B cell (primary cell): ENCODE data around the gene ARHGEF17. TPM values are rescaled to one million over a fixed set of nuclear protein-coding genes. Genes with fewer than 3 reads are reported as not detected.
A peak's percentile ranks its signal among the peaks of the same experiment; 100 is the strongest.

Source experiments
- ATAC-seq: fragments of 200-7000 bp; cut with Tn5 transposase; one replicate; pipeline ENCODE4 v1.10.0; 2021; ENCODE audit warnings: low read depth, mild to moderate bottlenecking, moderate number of reproducible peaks, moderate library complexity
- CTCF ChIA-PET: fragments of 350-600 bp; sonication (Branson Sonifier 250); formaldehyde crosslinking; loops from one replicate; lab custom pipeline; 2021; ENCODE audit warnings: antibody characterized with exemption, inconsistent platforms; lab: Charles Lee
- POLR2A ChIA-PET: fragments of 350-600 bp; sonication (Branson Sonifier 250); formaldehyde crosslinking; loops from one replicate; lab custom pipeline; 2021; ENCODE audit warnings: antibody characterized with exemption; lab: Charles Lee
- DNase-seq: peaks from one replicate; pipeline ENCODE4 v3.0.0; 2013
- H2AFZ ChIP-seq: 2 replicates; pipeline ENCODE4 v1.6.1; 2012; ENCODE audit warnings: mild to moderate bottlenecking, low read depth, low read length; ENCODE audit not compliant: insufficient read depth, poor library complexity, severe bottlenecking
- H3K27ac ChIP-seq, 2 donors: 1 replicate in 1 of 2; 2 replicates in 1 of 2; pipeline ENCODE4 v1.5.1; 2012 to 2013; ENCODE audit warnings: low read length in 2 of 2, mild to moderate bottlenecking in 2 of 2, moderate library complexity in 1 of 2
- H3K27me3 ChIP-seq, 4 experiments: fragments of 200-600 bp in 1 of 4; sonication (generic) in 1 of 4; replicated peaks in 1 of 4; 1 replicate in 2 of 4; 2 replicates in 2 of 4; pipeline versions ENCODE4 v1.6.1 to v1.7.0; 2013 to 2016; ENCODE audit warnings: low read length in 3 of 4, mild to moderate bottlenecking in 2 of 4, mixed read lengths in 1 of 4, moderate library complexity in 1 of 4; ENCODE audit not compliant: insufficient read depth in 4 of 4, control insufficient read depth in 3 of 4; ENCODE audit errors: control extremely low read depth in 1 of 4
- H3K36me3 ChIP-seq, 2 experiments: replicated peaks in 1 of 2; 1 replicate in 1 of 2; 2 replicates in 1 of 2; pipeline versions ENCODE4 v1.6.1 to v1.7.1; 2013; ENCODE audit warnings: low read length in 1 of 2; ENCODE audit not compliant: insufficient read depth in 2 of 2, control insufficient read depth in 1 of 2; ENCODE audit errors: control extremely low read depth in 1 of 2, extremely low read depth in 1 of 2
- H3K4me1 ChIP-seq, 2 donors: fragments of 200-600 bp in 1 of 2; sonication (generic) in 1 of 2; 1 replicate in 1 of 2; 2 replicates in 1 of 2; pipeline versions ENCODE4 v1.5.1 to v1.6.1; 2013 to 2017; ENCODE audit warnings: low read length in 2 of 2; ENCODE audit not compliant: control insufficient read depth in 2 of 2, insufficient read depth in 2 of 2
- H3K4me2 ChIP-seq: replicated peaks from 2 replicates; pipeline ENCODE3; 2012; ENCODE audit warnings: mild to moderate bottlenecking, low read depth, low read length; ENCODE audit not compliant: poor library complexity, severe bottlenecking
- H3K4me3 ChIP-seq, 5 experiments: fragments of 200-600 bp in 1 of 5; sonication (generic) in 1 of 5; 1 replicate in 3 of 5; 2 replicates in 2 of 5; pipeline versions ENCODE4 v1.5.1 to v1.7.0; 2011 to 2016; ENCODE audit warnings: low read length in 4 of 5, mild to moderate bottlenecking in 4 of 5, low read depth in 2 of 5, control low read depth in 1 of 5, moderate library complexity in 1 of 5; ENCODE audit not compliant: insufficient read depth in 1 of 5; ENCODE audit errors: control extremely low read depth in 1 of 5, extremely low read depth in 1 of 5
- H3K79me2 ChIP-seq: fragments of 200-600 bp; sonication (generic); one replicate; pipeline ENCODE4 v1.6.0; 2016; ENCODE audit warnings: low read length; ENCODE audit not compliant: control insufficient read depth, insufficient read depth
- H3K9ac ChIP-seq: fragments of 200-600 bp; sonication (generic); 2 replicates; pipeline ENCODE4 v1.6.1; 2017; ENCODE audit warnings: mild to moderate bottlenecking, low read length, moderate library complexity
- H3K9me3 ChIP-seq, 3 donors: one replicate each; pipeline versions ENCODE4 v1.6.1 to v1.7.1; 2013; ENCODE audit warnings: low read length in 2 of 3; ENCODE audit not compliant: control insufficient read depth in 2 of 3, insufficient read depth in 1 of 3; ENCODE audit errors: control extremely low read depth in 1 of 3
- H4K20me1 ChIP-seq: 2 replicates; pipeline ENCODE4 v1.6.0; 2012; ENCODE audit warnings: mild to moderate bottlenecking, low read length; ENCODE audit not compliant: insufficient read depth, control insufficient read depth, poor library complexity, severe bottlenecking
- H3K27ac Mint-ChIP-seq: one replicate; pipeline ENCODE4 v1.8.0; 2021; ENCODE audit warnings: mixed read lengths
- H3K27me3 Mint-ChIP-seq: one replicate; pipeline ENCODE4 v1.8.0; 2021; ENCODE audit warnings: mixed read lengths
- H3K4me1 Mint-ChIP-seq: one replicate; pipeline ENCODE4 v1.8.0; 2021; ENCODE audit warnings: mixed read lengths
- H3K4me3 Mint-ChIP-seq: one replicate; pipeline ENCODE4 v1.8.0; 2021; ENCODE audit warnings: mixed read lengths
- H3K9me3 Mint-ChIP-seq: one replicate; pipeline ENCODE4 v1.8.0; 2022; ENCODE audit warnings: mixed read lengths; ENCODE audit not compliant: insufficient read depth
- CTCF ChIP-seq: fragments of 200-600 bp; IDR thresholded peaks from one replicate; pipeline ENCODE4 v1.8.0; 2022; ENCODE audit warnings: antibody characterized with exemption, mild to moderate bottlenecking
- EZH2 ChIP-seq: IDR thresholded peaks from 2 replicates; pipeline ENCODE4 v1.6.1; 2012; ENCODE audit warnings: borderline replicate concordance, low read depth, mild to moderate bottlenecking, moderate library complexity, low read length; ENCODE audit not compliant: insufficient read depth, poor library complexity, severe bottlenecking
- WGBS: methylation state at CpG from one replicate; pipeline ENCODE4 v1.1.5; 2013; ENCODE audit warnings: missing lambda C conversion rate; ENCODE audit not compliant: insufficient coverage; 5-methylcytosine and 5-hydroxymethylcytosine counted together
- intact Hi-C: fragments of 100-400 bp; cut with micrococcal nuclease; formaldehyde crosslinking; loops from one replicate; pipeline ENCODE4 v1.10.0; 2022
- polyA plus RNA-seq: library from polyadenylated mRNA; depleted of rRNA; stranded (reverse); fragments of >200 nt; gene quantifications from 2 replicates; pipeline ENCODE4 v1.2.3, GENCODE V29; 2012
- total RNA-seq, 2 donors: library from RNA; stranded (reverse); fragments of 120-200 nt in 1 of 2; gene quantifications; 1 replicate in 1 of 2; 2 replicates in 1 of 2; pipeline versions ENCODE4 v1.2.3 to v1.2.4, GENCODE V29; 2013 to 2022

Gene ARHGEF17
- total and polyA plus RNA-seq, 2 donors (not counting 1 experiment from before 2014, with no cell fraction given), result 0.05 TPM; not detected in 1

GRCh38 chr11:73401217-73401923 is 93.3 kb downstream of the ARHGEF17 start:
- Mint-ChIP-seq H3K27me3 (no peaks in the 10 kb centered on the region), H3K27ac (peak overlapping the region; percentile 46), H3K4me3 (no peak overlapping the region), H3K9me3 (no peaks in the 10 kb centered on the region), H3K4me1 (peaks cover 2% of the 10 kb centered on the region)
- Histone ChIP-seq H3K36me3 (peaks cover 0 to 37% of the 10 kb centered on the region in 2 experiments), H3K4me3 (no peak overlapping the region), H3K27me3 (no peaks in the 10 kb centered on the region), H3K9ac (no peak overlapping the region), H3K27ac (peak overlapping the region in 1 of 2 donors; percentile 41), H2AFZ (no peak overlapping the region), H3K4me2 (no peak overlapping the region), H4K20me1 (no peaks in the 10 kb centered on the region), H3K4me1 (no peaks in the 10 kb centered on the region), H3K9me3 (no peaks in the 10 kb centered on the region), H3K79me2 (no peaks in the 10 kb centered on the region)
- 91% methylated on average over 3 of the region's 3 CpGs for WGBS
- ATAC-seq (no peak), DNase-seq (peak; percentile 31)
- no peak for TF ChIP-seq EZH2
- no peak for TF ChIP-seq CTCF
- ChIA-PET POLR2A (interaction anchor here (0.6 to 1.6 kb wide), 2 partner anchors 19 to 197 kb away, joined by 6 read pairs; no protein-coding TSS in a partner anchor), CTCF (interaction anchor here (1.0 to 9.4 kb wide), 6 partner anchors 9 to 261 kb away, joined by 4 to 102 read pairs (median 10); no protein-coding TSS in a partner anchor)
- intact Hi-C loops, result no loop called here
